Neural cell (in vitro differentiated cells): ENCODE results near the gene CHST13. TPM values are rescaled to one million over a fixed set of nuclear protein-coding genes. Genes with fewer than 3 reads are reported as not detected.

Experiments used
- H2AFZ ChIP-seq: fragments of 200-600, 300-800 bp; sonication (generic), shearing (Covaris generic); 2 replicates; pipeline ENCODE4 v1.6.0; 2014; ENCODE audit warnings: low read depth, mild to moderate bottlenecking, antibody characterized with exemption, low read length, moderate library complexity
- H3F3A ChIP-seq: fragments of 200-600 bp; shearing (Covaris generic); 2 replicates; pipeline ENCODE4 v1.6.1; 2016; ENCODE audit warnings: mild to moderate bottlenecking, moderate library complexity, mixed read lengths, antibody characterized with exemption, low read length; ENCODE audit not compliant: insufficient read depth, poor library complexity, severe bottlenecking
- H3K27ac ChIP-seq: fragments of 200-600, 300-800 bp; sonication (generic), shearing (Covaris generic); 2 replicates; pipeline ENCODE4 v1.5.1; 2014; ENCODE audit warnings: mild to moderate bottlenecking, low read length, moderate library complexity
- H3K27me3 ChIP-seq: fragments of 300-800, 200-600 bp; sonication (generic), shearing (Covaris generic); 2 replicates; pipeline ENCODE4 v1.6.0; 2014; ENCODE audit warnings: mild to moderate bottlenecking, low read depth, low read length, moderate library complexity; ENCODE audit not compliant: insufficient read depth
- H3K36me3 ChIP-seq: fragments of 300-800, 200-600 bp; sonication (generic), shearing (Covaris generic); 2 replicates; pipeline ENCODE4 v1.5.1; 2014; ENCODE audit warnings: mild to moderate bottlenecking, antibody characterized with exemption, low read length, moderate library complexity; ENCODE audit not compliant: insufficient read depth
- H3K4me2 ChIP-seq: fragments of 300-800, 200-600 bp; sonication (generic), shearing (Covaris generic); 2 replicates; pipeline ENCODE4 v1.6.0; 2014; ENCODE audit warnings: mild to moderate bottlenecking, low read length
- H3K4me3 ChIP-seq: fragments of 300-800, 200-600 bp; sonication (generic), shearing (Covaris generic); 2 replicates; pipeline ENCODE4 v1.5.1; 2014; ENCODE audit warnings: mild to moderate bottlenecking, low read length, moderate library complexity
- H3K79me2 ChIP-seq: fragments of 200-600 bp; shearing (Covaris generic); replicated peaks from 2 replicates; pipeline ENCODE4 v1.6.0; 2014; ENCODE audit warnings: mild to moderate bottlenecking, low read length, moderate library complexity; ENCODE audit not compliant: insufficient read depth
- H3K9ac ChIP-seq: fragments of 300-800, 200-600 bp; sonication (generic), shearing (Covaris generic); 2 replicates; pipeline ENCODE4 v1.6.1; 2016; ENCODE audit warnings: mild to moderate bottlenecking, low read length, mixed read lengths
- H3K9me2 ChIP-seq: fragments of 200-600 bp; shearing (Covaris generic); 2 replicates; pipeline ENCODE4 v1.6.1; 2016; ENCODE audit warnings: mild to moderate bottlenecking, low read length, mixed read lengths; ENCODE audit not compliant: insufficient read depth
- H3K9me3 ChIP-seq: fragments of 200-600, 300-800 bp; sonication (generic), shearing (Covaris generic); 2 replicates; pipeline ENCODE4 v1.6.1; 2016; ENCODE audit warnings: mild to moderate bottlenecking, mixed run types, low read length, moderate library complexity, mixed read lengths
- H4K20me1 ChIP-seq: fragments of 200-600 bp; shearing (Covaris generic); 2 replicates; pipeline ENCODE4 v1.6.1; 2016; ENCODE audit warnings: mild to moderate bottlenecking, mixed run types; ENCODE audit not compliant: insufficient read depth
- EP300 ChIP-seq: fragments of 450-650 bp; conservative IDR thresholded peaks from 2 replicates; pipeline ENCODE4 v1.6.1; 2014; ENCODE audit warnings: antibody characterized with exemption, mild to moderate bottlenecking, moderate library complexity; ENCODE audit not compliant: poor library complexity, severe bottlenecking
- EZH2 ChIP-seq: fragments of 200-600, 300-800 bp; shearing (Covaris generic), sonication (generic); IDR thresholded peaks from 2 replicates; pipeline ENCODE4 v1.6.1; 2014; ENCODE audit warnings: antibody characterized with exemption, low read length, borderline replicate concordance, mild to moderate bottlenecking; ENCODE audit not compliant: insufficient read depth, poor library complexity, severe bottlenecking
- MXI1 ChIP-seq: fragments of 450-650 bp; conservative IDR thresholded peaks from 2 replicates; pipeline ENCODE4 v1.6.1; 2014; ENCODE audit warnings: antibody characterized with exemption, mild to moderate bottlenecking; ENCODE audit not compliant: poor library complexity, severe bottlenecking
- POLR2AphosphoS5 ChIP-seq: IDR thresholded peaks from 2 replicates; pipeline ENCODE4 v1.6.1; 2012
- RAD21 ChIP-seq: fragments of 450-650 bp; conservative IDR thresholded peaks from 2 replicates; pipeline ENCODE4 v1.6.1; 2014; ENCODE audit warnings: antibody characterized with exemption, mild to moderate bottlenecking, moderate library complexity
- SMC3 ChIP-seq: fragments of 450-650 bp; conservative IDR thresholded peaks from 2 replicates; pipeline ENCODE4 v1.6.1; 2014; ENCODE audit warnings: antibody characterized with exemption, mild to moderate bottlenecking, moderate library complexity; ENCODE audit not compliant: poor library complexity
- TAF1 ChIP-seq: IDR thresholded peaks from 2 replicates; pipeline ENCODE4 v1.6.1; 2012; ENCODE audit warnings: low read depth
- polyA plus RNA-seq: library from polyadenylated mRNA; depleted of rRNA; stranded (reverse); fragments of >200 nt; gene quantifications from 2 replicates; pipeline ENCODE4 v1.2.3, GENCODE V29; 2014
- TF ChIP-seq, protein P1 (sequence below): IDR thresholded peaks from 2 replicates; pipeline ENCODE4 v1.6.1; 2012; ENCODE audit warnings: borderline replicate concordance
- TF ChIP-seq, protein P2 (sequence below): fragments of 450-650 bp; IDR thresholded peaks from 2 replicates; pipeline ENCODE4 v1.5.1; 2014; ENCODE audit warnings: antibody characterized with exemption, mild to moderate bottlenecking, moderate library complexity; ENCODE audit not compliant: poor library complexity, severe bottlenecking

Gene CHST13
- polyA plus RNA-seq, 1 donor from 2014 or later, result not detected

- TF ChIP-seq TAF1 (no peak), MXI1 (no peak), EP300 (no peak), EZH2 (no peak), SMC3 (no peak), RAD21 (no peak), POLR2AphosphoS5 (no peak)
- TF ChIP-seq, protein P1, sequence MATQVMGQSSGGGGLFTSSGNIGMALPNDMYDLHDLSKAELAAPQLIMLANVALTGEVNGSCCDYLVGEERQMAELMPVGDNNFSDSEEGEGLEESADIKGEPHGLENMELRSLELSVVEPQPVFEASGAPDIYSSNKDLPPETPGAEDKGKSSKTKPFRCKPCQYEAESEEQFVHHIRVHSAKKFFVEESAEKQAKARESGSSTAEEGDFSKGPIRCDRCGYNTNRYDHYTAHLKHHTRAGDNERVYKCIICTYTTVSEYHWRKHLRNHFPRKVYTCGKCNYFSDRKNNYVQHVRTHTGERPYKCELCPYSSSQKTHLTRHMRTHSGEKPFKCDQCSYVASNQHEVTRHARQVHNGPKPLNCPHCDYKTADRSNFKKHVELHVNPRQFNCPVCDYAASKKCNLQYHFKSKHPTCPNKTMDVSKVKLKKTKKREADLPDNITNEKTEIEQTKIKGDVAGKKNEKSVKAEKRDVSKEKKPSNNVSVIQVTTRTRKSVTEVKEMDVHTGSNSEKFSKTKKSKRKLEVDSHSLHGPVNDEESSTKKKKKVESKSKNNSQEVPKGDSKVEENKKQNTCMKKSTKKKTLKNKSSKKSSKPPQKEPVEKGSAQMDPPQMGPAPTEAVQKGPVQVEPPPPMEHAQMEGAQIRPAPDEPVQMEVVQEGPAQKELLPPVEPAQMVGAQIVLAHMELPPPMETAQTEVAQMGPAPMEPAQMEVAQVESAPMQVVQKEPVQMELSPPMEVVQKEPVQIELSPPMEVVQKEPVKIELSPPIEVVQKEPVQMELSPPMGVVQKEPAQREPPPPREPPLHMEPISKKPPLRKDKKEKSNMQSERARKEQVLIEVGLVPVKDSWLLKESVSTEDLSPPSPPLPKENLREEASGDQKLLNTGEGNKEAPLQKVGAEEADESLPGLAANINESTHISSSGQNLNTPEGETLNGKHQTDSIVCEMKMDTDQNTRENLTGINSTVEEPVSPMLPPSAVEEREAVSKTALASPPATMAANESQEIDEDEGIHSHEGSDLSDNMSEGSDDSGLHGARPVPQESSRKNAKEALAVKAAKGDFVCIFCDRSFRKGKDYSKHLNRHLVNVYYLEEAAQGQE, result no peak
- TF ChIP-seq, protein P2, sequence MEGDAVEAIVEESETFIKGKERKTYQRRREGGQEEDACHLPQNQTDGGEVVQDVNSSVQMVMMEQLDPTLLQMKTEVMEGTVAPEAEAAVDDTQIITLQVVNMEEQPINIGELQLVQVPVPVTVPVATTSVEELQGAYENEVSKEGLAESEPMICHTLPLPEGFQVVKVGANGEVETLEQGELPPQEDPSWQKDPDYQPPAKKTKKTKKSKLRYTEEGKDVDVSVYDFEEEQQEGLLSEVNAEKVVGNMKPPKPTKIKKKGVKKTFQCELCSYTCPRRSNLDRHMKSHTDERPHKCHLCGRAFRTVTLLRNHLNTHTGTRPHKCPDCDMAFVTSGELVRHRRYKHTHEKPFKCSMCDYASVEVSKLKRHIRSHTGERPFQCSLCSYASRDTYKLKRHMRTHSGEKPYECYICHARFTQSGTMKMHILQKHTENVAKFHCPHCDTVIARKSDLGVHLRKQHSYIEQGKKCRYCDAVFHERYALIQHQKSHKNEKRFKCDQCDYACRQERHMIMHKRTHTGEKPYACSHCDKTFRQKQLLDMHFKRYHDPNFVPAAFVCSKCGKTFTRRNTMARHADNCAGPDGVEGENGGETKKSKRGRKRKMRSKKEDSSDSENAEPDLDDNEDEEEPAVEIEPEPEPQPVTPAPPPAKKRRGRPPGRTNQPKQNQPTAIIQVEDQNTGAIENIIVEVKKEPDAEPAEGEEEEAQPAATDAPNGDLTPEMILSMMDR, result no peak
- Histone ChIP-seq H3K4me3 (no peak overlapping the region), H3F3A (no peaks in the 10 kb centered on the region), H3K9me3 (no peaks in the 10 kb centered on the region), H3K4me2 (no peak overlapping the region), H4K20me1 (no peaks in the 10 kb centered on the region), H3K27ac (no peak overlapping the region), H3K9ac (no peak overlapping the region), H3K36me3 (no peaks in the 10 kb centered on the region), H3K27me3 (no peaks in the 10 kb centered on the region), H3K9me2 (no peaks in the 10 kb centered on the region), H3K79me2 (no peaks in the 10 kb centered on the region), H2AFZ (no peak overlapping the region)
Measured at GRCh38 chr3:126484148-126484547, 39.8 kb upstream of the CHST13 start.

GRCh38 chr3:126484662-126485061 lies 39.3 kb upstream of the CHST13 start:
- H3K27me3 ChIP-seq, result no peaks in the 10 kb centered on the region
- no peak overlapping the region for H3K4me2 ChIP-seq
- H3K9ac ChIP-seq, result no peak overlapping the region
- no peaks in the 10 kb centered on the region for H4K20me1 ChIP-seq
- no peak overlapping the region for H3K4me3 ChIP-seq
- no peaks in the 10 kb centered on the region for H3K9me3 ChIP-seq
- H3K79me2 ChIP-seq, result no peaks in the 10 kb centered on the region
- no peak overlapping the region for H3K27ac ChIP-seq
- no peaks in the 10 kb centered on the region for H3F3A ChIP-seq
- no peak for TF ChIP-seq SMC3
- TF ChIP-seq, protein P2, result no peak
- no peak for TF ChIP-seq TAF1
- no peak for TF ChIP-seq EP300
- TF ChIP-seq, protein P1, result no peak
- TF ChIP-seq POLR2AphosphoS5, result no peak
- TF ChIP-seq EZH2, result no peak
- H3K9me2 ChIP-seq, result no peaks in the 10 kb centered on the region
- H3K36me3 ChIP-seq, result no peaks in the 10 kb centered on the region
- no peak overlapping the region for H2AFZ ChIP-seq
